Measurements from ENCODE around the gene PADI6.
"Not testable (repeated sequence)": the region's sequence is repeated elsewhere in the genome, so short reads cannot be mapped to it uniquely, and the experiment has no call there.

Gene PADI6

GRCh38 chr1:17401841-17402240 is 29.8 kb downstream of the PADI6 start:
- no peak for TF ChIP-seq CTCF (IDR thresholded peaks at IDR 0.05; ENCODE audit: insufficient read depth, low read depth, low read length, missing control alignments)
- no peak for DNase-seq (ENCODE audit: low read depth)
- H3K4me3 ChIP-seq (ENCODE audit: low read depth, low read length), result no peak overlapping the region

GRCh38 chr1:17403081-17403480 is 31.1 kb downstream of the PADI6 start:
- no peak for TF ChIP-seq CTCF (IDR thresholded peaks at IDR 0.05; ENCODE audit: insufficient read depth, low read depth, low read length, missing control alignments)
- no peak for DNase-seq (ENCODE audit: low read depth)
- no peak overlapping the region for H3K4me3 ChIP-seq (ENCODE audit: low read depth, low read length)

- DNase-seq (ENCODE audit: low read depth), result no peak
- no peak overlapping the region for H3K4me3 ChIP-seq (ENCODE audit: low read depth, low read length)
- TF ChIP-seq CTCF (IDR thresholded peaks at IDR 0.05; ENCODE audit: insufficient read depth, low read depth, low read length, missing control alignments), result no peak
These were observed 32.2 kb downstream of the PADI6 start for GRCh38 chr1:17404034-17404684.

GRCh38 chr1:17404820-17405219 is 32.8 kb downstream of the PADI6 start:
- no peak for DNase-seq (ENCODE audit: low read depth)
- no peak for TF ChIP-seq CTCF (IDR thresholded peaks at IDR 0.05; ENCODE audit: insufficient read depth, low read depth, low read length, missing control alignments)
- H3K4me3 ChIP-seq (ENCODE audit: low read depth, low read length), result no peak overlapping the region

GRCh38 chr1:17405898-17406759 is 34.1 kb downstream of the PADI6 start:
- DNase-seq (ENCODE audit: low read depth), result peak; percentile 61
- no peak overlapping the region for H3K4me3 ChIP-seq (ENCODE audit: low read depth, low read length)
- peak; percentile 80 for TF ChIP-seq CTCF (IDR thresholded peaks at IDR 0.05; ENCODE audit: insufficient read depth, low read depth, low read length, missing control alignments)

- not testable (repeated sequence) for DNase-seq (ENCODE audit: low read depth); H3K4me3 ChIP-seq (ENCODE audit: low read depth, low read length)
These were observed 34.9 kb downstream of the PADI6 start for GRCh38 chr1:17406760-17407475.

- not testable (repeated sequence) for H3K4me3 ChIP-seq (ENCODE audit: low read depth, low read length); DNase-seq (ENCODE audit: low read depth)
These were observed 36.0 kb downstream of the PADI6 start for GRCh38 chr1:17407786-17408514.

Data from GM12865 (cell line).